HG02938 (cell line): ENCODE data around the gene DLG1.
A peak's percentile ranks its signal among the peaks of the same experiment; 100 is the strongest.
"Not testable (repeated sequence)": the region's sequence is repeated elsewhere in the genome, so short reads cannot be mapped to it uniquely, and the experiment has no call there.

Experiments used
- ATAC-seq: cut with Tn5 transposase; IDR thresholded peaks from one replicate; pipeline ENCODE4 v1.9.1; 2021; ENCODE audit warnings: mild to moderate bottlenecking, moderate library complexity; ENCODE audit not compliant: unreplicated experiment

The DLG1 gene

GRCh38 chr3:197122394-197122793 lies 176.0 kb downstream of the DLG1 start:
- no peak for ATAC-seq

- ATAC-seq = no peak
Measured at GRCh38 chr3:197117114-197117513, 181.3 kb downstream of the DLG1 start.

GRCh38 chr3:197114007-197114406 lies 184.4 kb downstream of the DLG1 start:
- no peak for ATAC-seq

- ATAC-seq = no peak
Measured at GRCh38 chr3:197111685-197112084, 186.7 kb downstream of the DLG1 start.

- ATAC-seq = no peak
Measured at GRCh38 chr3:197105786-197106185, 192.6 kb downstream of the DLG1 start.

- ATAC-seq = no peak
Measured at GRCh38 chr3:197104738-197105137, 193.7 kb downstream of the DLG1 start.

GRCh38 chr3:197103766-197104165 lies 194.6 kb downstream of the DLG1 start:
- no peak for ATAC-seq

- no peak for ATAC-seq
Measured at GRCh38 chr3:197093871-197094270, 204.5 kb downstream of the DLG1 start.

- no peak for ATAC-seq
Measured at GRCh38 chr3:197088370-197088769, 210.0 kb downstream of the DLG1 start.

GRCh38 chr3:197085137-197085536 lies 213.3 kb downstream of the DLG1 start:
- ATAC-seq = no peak

GRCh38 chr3:197083486-197083885 lies 214.9 kb downstream of the DLG1 start:
- ATAC-seq = no peak

GRCh38 chr3:197082871-197083270 lies 215.5 kb downstream of the DLG1 start:
- no peak for ATAC-seq

GRCh38 chr3:197080344-197080743 lies 218.1 kb downstream of the DLG1 start:
- ATAC-seq = no peak

GRCh38 chr3:197076415-197076814 lies 222.0 kb downstream of the DLG1 start:
- ATAC-seq = no peak

GRCh38 chr3:197068077-197068476 lies 230.3 kb downstream of the DLG1 start:
- no peak for ATAC-seq

GRCh38 chr3:197064771-197065170 lies 233.6 kb downstream of the DLG1 start:
- ATAC-seq = no peak

- no peak for ATAC-seq
Measured at GRCh38 chr3:197062446-197062845, 236.0 kb downstream of the DLG1 start.

- ATAC-seq = not testable (repeated sequence)
Measured at GRCh38 chr3:197051637-197052036, 246.8 kb downstream of the DLG1 start.

- peak; percentile 44 for ATAC-seq
Measured at GRCh38 chr3:197050511-197050910, 247.9 kb downstream of the DLG1 start.

GRCh38 chr3:197042539-197042938 lies 255.9 kb downstream of the DLG1 start:
- ATAC-seq = no peak

GRCh38 chr3:197041875-197042488 lies 256.4 kb downstream of the DLG1 start:
- no peak for ATAC-seq

GRCh38 chr3:197040658-197041057 lies 257.8 kb downstream of the DLG1 start:
- no peak for ATAC-seq
